GM19395 (cell line): ENCODE measurements around the gene TCF4.
A peak's percentile ranks its signal among the peaks of the same experiment; 100 is the strongest.
"Not testable (repeated sequence)": the region's sequence is repeated elsewhere in the genome, so short reads cannot be mapped to it uniquely, and the experiment has no call there.

Experiments used
- ATAC-seq: cut with Tn5 transposase; IDR thresholded peaks from one replicate; pipeline ENCODE4 v1.9.1; 2021; ENCODE audit warnings: mild to moderate bottlenecking, moderate library complexity; ENCODE audit not compliant: unreplicated experiment

The TCF4 gene

DNA sequence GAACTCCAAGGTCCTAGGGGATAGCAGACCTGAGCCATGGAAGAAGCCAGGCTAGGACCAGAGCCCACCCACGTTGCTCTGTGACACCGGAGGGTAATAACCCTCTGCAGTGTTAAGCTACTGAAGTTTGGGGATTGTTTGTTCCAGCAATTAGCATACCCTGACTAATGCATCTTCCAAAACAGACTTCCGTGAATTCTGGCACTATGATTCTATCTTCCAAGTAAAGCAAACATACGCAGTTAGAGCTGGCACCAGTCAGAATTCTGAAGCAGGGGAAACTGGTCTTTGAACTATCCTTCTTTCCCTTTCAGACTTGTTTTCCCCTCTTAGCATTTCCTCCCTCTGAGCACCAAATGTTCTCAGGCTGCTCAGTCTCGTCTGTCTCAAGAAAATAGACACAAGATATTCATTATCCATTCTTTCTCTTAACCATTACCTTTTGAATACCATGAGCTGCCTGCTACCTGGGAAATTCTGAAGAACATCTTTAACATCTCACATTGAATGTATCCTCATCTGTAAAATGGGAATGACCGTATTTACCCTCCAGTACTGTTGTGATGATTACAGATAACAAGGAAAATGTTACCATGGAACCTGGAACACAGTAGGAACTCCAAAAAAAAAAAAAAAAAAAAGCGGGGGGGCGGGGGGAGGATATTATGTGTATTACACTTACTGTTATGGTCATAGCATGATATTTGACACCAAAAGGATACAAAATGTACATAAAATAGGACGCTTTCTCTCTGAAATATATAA is 108.2 kb downstream of the TCF4 start:
- no peak for ATAC-seq

DNA sequence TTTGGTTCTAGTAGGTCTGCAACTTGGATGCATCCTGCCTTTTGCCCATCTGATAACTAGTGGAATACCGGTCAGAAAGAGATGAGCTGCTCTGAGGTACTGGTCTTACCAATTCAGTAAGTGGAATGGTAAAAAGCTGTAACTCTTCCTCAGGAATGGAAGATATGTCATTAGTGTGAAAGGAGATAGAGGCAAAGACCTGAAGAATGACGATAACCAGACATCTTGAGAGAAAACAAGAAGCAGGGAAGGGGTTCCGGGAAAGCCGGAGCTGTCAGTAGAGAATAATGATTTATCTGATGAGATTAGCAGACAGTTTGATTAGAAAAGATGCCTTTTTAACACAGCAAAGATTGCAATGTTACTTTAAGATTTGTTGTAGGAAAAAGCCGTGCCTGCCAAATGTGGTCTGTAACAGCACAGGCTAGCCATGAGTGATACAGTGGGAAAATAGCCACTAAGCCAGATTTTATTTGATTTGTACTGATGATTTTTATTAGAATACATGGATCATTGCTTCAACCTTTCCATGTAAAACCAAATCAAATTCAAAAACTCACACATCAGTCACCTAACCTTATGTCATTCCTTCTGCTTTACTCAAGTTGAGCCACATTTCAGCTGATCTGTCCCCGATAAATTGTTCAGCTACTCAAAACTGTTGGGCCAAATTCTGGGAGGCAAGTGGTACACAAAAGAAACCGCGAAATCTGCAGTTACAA is 110.0 kb downstream of the TCF4 start:
- ATAC-seq: peak; percentile 56

DNA sequence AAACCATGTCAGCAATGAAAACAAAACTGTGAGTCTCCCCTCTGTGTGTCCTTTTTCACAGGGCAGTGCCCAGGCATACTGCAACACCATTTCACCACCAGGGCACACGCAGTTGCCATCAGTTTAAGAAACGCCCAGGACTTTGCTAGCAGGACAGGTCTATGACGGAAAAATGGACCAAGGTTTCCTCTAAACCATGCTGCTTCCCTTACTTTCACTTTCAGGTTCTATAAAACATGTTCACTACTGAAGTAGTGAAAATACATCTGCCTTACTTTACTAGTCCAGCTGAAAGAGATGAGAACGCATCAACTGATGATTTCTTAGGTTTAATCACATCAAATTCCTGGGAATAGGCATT is 110.5 kb downstream of the TCF4 start:
- peak; percentile 92 for ATAC-seq

DNA sequence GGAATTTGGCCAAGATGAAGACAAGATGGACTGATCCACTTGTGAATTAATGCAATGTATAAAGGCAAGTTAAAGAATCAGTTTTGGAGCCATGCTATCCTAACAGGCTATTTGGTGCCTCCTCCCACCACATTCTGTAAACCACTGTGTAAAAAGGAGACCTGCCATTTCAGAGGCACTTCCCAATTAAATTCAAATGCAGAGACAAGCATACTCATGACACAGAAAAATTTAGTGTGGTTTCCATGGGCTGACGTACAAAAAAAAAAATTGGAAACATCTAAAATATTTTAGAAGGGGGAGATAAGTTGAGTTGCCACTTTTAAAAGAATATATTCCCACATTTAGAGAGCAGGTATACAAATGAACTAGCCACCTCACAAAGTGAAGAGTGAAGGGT is 112.1 kb downstream of the TCF4 start:
- no peak for ATAC-seq

DNA sequence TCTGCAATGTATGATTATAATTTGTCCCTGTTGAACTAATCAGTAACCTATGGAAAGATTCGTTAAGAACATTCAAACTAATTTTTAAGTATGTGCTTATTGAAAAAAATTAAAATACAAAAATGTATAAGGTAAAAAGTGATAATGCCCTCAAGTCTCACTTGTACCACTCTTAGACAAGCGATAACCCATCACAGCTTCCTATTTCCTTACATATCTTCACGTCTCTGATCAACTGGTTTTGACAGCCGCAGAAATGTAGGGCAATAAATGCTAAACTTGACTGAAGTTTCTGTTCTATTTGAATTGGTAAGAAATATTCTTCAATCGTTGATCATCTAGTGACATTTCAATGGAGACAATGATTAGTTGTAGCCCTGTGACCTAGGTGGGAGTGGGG is 112.5 kb downstream of the TCF4 start:
- no peak for ATAC-seq

DNA sequence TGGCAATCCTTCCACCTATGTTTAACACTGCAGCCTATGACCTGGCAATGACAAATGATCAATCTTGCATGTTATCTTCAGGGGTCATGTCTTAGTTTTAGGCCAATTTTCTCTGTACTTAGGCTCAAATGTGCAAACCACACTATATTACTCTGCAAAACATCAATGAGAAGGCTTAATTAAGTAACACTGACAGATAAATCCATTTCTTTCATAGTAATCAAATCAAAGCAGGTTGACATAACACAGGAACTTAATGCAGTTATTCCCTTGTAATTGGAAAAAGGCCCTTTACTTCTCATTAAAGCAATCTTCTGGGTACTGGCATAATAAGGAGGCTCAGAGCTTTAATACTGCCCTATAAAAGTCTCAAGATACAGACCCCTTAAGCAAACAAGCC is 114.4 kb downstream of the TCF4 start:
- no peak for ATAC-seq

DNA sequence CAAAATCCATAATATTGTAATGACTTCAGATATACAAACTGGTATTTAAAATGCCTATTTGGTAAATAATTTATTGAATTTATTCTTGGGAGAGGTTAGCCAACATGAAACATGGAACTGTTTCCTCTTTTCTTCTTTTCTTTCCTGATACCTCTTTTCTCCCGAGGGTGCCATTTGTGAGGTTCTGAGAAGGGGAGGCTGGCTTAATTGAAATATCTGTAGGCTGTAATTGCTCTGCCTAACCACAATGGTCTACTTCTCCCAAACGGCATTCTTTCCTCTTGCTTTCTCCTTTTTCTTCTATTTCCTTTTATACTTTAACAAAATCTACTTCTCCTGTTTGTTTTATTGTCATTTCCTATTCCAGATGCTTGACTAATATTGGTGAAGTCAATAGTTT is 114.9 kb downstream of the TCF4 start:
- no peak for ATAC-seq

DNA sequence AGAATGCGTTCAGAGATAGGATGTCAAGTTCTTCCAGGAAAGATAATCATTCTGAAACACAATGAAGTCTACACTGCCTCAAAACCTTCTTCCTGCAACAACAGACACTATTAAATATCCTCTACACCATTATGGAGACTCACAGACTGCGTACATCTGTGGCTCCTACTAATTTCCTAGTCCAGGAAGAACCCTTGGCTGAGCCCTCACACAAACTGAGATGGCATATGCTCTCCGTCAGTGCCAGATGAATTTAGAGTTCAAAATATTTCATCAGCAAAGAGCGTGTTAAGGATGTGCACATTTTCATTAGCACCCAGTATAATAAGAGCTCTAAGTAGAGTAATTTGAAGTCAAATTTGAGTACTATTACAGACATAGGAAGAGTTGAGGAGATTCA is 117.2 kb downstream of the TCF4 start:
- ATAC-seq: no peak

DNA sequence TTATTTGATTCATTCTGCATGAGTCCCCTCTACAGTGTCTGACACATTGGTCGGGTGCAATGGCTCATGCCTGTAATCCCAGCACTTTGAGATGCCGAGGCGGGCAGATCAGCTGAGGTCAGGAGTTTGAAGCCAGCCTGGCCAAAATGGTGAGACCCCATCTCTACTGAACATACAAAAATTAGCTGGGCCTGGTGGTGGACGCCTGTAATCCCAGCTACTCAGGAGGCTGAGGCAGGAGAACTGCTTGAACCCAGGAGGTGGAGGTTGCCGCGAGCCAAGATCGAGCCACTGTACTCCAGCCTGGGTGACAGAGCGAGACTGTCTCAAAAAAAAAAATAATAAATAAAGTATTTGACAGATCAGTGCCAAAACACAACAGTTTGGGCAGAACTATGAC is 118.9 kb downstream of the TCF4 start:
- not testable (repeated sequence) for ATAC-seq

DNA sequence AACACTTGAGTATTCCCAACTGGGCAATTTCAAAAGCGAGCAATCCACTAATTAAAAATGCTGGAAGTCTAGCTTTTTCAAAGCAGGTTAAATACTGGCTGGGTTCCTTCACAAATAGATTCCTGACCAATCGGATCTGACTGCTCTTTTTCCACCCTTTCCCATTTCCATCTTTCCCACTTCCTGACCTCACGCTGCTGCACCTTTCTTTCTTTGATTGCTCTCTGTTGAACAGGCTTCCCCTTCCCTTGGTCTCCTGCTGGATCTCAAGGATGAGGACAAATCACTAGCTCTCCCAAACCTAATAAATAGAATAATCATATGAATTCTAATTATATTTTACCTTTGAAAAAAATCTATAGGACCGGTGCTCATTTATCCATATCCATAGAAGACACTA is 121.2 kb downstream of the TCF4 start:
- ATAC-seq: no peak

DNA sequence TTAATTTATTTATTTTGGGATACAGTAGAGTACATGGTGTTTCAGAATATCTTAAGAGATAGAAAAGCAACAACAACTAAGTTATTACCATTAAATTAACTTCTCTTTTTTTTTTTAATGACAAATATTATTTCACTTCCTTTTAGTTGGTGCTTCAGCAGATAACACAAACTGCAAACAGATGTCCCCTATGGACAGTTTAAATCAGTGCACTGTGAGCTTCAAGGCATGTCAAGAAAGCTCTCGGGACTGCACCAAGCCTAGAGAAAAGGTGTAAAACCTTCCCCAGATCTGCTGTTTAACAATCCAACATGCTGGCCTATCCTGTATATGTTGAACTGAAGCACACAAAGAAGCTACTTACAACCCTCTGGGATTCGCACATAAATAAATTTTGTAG is 122.7 kb downstream of the TCF4 start:
- no peak for ATAC-seq

DNA sequence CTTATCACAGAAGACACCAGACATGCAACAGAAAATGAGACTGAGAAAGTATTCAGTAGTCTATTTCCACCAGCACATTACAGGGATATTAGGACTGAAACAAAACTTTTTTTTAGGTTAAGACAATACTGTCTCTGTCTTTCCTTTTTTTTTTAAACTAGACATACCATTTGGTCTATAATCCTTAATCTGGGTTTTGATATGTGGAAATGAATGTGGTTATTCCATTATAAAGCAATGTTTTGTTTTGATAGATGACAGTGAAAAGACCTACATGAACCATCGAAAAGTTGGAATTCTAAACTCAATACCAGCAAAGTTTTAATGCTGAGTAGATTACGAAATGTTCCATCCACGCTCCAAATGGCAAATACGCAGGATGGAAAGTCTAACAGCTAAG is 123.4 kb downstream of the TCF4 start:
- no peak for ATAC-seq

DNA sequence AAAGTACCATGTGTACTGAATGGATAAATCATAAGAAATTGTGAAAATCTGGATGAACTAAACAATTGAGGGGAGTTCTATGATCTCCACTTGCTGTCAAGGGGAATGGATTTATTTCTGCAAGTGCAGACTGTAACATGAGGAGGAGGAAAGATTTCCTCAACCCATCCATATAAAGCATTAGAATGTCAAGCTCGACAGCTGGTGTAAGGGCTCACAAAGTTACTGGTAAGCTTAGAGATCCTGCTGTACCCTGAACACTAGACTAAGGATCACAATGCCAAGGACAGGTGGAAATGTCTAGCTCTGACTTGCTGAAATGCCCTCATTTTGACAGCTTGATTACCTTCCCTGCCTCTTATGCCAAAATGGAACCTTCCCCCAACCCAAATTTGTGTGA is 125.3 kb downstream of the TCF4 start:
- no peak for ATAC-seq

DNA sequence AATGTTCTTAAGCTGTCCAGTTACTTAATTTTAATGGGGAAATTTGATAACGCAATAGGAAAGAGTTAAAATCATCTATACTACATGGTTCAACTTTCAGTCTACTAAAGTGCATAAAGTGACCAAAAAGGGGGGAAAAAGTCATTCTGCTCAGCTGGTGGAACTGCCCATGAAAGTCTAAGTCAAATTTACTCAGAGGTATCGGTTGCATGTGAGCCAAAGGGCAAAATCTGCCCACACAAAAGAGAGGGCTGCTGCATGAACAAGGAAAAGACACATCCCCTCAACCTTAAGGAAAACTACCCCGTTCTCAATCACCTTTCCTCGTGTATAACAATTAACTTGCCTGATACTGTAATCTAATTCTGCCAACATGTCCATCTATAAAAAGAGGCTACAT is 126.1 kb downstream of the TCF4 start:
- ATAC-seq: no peak

DNA sequence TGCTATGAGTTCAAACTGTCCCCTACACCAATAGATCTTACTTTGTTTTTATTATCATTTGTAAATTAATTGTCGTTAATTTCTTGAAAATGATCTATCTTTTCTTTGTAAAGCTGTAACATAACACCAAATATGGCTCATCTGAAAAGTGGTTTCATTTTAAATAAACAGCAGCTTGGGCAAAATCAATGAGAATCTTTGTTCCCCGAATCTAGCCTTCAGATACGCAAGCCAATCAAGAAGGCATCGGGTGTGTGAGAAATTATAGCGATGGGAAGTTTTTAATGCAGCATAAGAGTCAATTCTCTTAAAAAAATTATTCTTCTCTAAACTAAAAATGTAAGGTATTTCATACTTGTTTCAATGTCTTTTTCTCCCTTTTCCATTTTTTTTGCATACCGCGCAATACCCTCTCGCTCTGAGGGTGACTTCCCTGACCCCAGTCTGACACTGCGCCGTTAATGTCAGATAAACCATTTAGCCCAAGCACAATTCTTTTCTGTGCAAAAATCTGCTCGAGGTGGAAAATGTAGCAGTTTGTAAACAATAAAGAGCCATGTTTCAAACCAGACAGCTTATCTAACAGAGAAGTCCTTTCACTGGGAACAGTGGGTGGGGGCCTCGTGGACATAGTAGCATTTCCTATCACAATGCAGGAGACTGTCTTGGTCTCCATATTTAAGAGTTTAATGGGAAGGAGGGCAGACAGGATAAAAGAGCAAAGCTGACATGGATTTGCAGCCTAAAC is 129.4 kb downstream of the TCF4 start:
- no peak for ATAC-seq

DNA sequence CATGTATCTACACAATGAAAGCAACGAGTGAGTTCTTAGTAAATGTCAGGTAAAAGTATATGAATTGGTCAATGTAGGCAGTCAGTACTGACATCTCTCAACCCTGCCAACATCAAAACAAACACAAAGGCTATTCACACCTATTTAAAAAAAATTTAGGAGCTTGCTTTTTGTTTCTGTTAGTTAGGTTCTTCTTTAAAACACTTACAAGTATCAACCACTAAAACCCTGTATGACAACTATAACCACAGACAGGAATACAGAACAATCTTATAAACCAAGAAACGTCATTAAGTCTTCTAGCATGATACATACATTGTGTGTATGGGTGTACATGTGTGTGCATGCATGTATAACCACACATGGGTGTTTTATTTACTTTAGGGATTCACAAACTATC is 131.0 kb downstream of the TCF4 start:
- peak; percentile 41 for ATAC-seq

DNA sequence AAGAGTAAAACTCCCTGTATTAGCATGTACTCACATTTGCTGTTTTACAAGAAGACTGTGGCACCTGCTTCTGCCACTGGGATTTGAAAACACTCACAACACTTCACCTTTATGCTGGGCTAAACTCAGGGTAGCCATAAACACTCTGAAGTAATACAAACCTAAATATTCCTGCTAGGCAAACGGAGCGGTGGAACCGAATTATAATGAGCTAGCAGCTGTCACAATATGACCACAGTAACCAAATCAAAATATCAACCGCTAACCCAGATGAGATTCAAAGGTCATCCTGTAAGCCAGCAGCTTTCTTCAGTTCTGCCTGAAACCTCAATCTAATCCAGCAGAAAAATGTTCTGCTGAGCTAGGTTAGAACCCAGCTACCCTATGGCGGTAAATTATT is 132.1 kb downstream of the TCF4 start:
- no peak for ATAC-seq

DNA sequence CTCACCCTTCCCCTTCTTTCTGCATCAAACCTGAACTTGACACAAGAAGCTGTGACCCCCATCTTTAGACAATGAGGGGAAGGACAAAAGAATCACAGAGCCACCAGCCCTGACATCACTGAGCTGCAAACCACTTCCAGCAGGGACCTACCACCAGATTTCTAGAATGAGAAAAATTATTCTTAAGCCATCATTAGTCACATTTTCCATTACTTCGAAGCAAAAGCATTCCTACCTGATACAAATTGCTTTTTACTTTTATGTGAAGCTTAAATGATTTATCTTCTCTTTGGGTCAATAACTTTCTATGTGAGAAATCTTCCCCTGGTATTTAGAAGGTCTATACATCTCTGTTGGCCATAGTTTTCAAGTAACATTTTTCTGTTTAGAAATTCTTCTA is 134.8 kb downstream of the TCF4 start:
- no peak for ATAC-seq

DNA sequence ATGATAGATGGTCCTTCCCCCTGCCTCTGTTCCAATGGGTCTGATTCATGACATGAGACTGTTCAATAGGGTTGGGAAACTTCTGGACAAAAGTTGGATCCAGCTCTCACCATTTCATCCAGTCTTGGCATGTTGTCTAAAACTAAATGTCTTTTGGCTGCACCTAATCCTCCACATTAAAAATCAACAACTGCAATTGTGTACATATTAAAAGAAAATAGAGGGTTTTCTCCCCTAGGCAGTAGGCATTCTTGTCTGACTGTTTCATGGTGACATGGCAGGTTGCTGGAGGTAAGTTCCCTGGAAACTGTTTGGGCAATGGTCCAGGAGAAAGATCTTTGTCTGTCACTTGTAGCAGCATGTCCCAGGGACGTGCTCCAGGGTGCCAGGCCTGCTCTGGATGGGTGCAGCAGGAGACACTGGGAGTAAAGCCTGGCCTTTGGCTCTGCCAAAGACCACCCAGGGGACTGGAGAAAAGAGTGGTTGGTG is 135.8 kb downstream of the TCF4 start:
- ATAC-seq: no peak

DNA sequence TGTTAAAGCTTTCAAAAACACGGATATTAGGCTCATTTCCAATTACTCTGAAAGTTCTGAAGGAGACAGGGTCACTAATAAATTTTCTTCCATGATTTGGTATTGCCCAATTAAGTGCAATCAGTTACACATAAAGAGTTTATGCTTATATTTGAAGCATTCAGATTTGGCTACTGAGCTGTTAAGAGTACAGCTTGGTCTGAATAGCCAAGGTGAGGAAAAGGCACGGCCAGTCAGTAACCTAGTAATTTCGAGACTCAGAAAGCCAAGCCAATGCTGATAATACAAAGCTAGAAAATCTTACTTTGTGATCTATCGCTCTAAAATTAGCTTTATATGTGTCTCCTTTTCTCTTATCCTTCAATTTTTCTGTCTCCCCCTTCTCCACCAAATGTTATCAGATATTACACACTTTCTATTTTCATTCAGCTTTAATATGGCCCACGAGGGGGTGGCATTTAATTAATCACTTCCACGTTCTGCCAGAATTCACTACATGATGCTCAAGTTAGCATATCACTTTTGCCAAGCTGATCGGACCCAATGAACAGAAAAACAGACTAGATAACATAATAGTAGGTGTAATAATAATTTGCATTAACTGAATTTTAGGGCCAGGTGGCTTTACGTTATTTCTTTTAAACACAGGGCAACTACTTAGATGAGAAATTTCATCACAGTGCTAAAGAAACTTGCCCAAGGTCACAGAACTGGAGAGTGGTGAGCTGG is 138.4 kb downstream of the TCF4 start:
- ATAC-seq: no peak

DNA sequence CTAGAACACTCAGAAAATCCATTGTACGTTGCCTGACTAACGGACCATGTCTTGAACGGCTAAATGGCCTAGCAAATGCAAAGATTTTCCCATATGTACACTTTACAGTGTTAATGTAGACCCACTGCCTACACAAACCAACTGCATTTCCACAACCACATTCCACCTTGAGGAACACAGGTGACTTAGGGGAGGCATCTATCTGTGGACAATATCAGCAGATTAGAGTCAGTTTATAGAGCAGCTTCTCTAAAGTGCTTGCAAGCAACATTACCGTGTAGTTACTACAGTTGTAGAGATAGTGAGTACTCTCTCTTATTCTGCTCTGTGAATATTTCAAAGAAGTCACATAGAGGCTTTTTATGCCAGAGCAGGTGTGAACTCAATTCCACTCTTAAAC is 139.6 kb downstream of the TCF4 start:
- no peak for ATAC-seq
